ENCODE data around the gene POLA1.

The POLA1 gene

DNA sequence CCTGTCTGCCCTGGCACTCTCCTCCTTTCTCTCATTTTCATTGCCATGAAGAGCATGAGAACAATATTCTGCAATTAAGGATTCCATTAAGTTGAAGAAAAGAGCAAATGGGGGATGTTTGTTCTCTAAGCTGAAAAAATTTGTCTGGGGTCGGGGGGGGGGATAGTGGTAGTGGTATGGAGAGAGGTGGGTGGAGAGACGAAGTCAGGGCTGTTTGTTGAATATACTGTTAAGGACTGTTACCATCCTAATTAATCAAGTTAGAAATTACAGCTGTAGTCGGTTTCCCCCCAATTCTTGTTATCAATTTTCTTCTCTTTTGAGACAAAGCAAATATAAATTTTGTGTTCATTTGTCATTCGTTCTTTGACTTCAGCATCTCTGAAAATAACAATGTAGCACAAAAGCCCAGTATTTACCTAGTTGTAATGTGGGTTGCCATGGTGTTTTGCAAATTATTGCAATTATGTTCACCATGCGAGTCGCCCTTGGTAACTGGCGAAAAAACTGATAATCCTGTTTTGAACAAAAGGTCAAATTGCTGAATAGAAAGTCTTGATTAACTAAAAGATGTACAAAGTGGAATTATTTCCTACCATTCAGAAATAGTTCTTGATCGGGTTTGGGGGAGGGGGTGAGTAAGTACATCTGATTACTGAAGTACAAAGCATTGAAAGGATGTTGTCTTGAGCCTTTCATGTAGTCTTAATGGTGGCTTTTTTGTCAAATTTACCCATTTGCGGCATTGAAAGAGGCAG is 183.0 kb downstream of the POLA1 start:
- no peak for DNase-seq (ENCODE audit: low read depth)

DNA sequence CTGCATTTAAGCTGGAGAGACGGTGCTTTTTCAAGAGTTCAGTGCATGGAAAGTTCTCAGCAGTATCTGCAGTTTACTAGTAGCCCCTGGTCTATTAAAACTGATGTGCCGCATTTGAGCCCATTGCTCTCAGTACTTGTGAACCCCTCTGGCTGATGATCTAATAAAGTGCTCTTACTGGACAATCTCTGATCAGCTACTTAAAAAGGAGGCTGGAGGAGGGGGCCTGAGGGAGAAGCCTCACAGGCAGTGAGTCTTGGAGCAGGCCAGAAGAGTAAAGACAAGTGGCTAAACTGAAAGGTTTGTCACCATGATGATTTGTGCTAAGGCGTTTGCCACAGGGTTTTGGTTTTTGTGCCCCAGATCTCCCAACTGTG is 183.6 kb downstream of the POLA1 start:
- DNase-seq (ENCODE audit: low read depth) = no peak

DNA sequence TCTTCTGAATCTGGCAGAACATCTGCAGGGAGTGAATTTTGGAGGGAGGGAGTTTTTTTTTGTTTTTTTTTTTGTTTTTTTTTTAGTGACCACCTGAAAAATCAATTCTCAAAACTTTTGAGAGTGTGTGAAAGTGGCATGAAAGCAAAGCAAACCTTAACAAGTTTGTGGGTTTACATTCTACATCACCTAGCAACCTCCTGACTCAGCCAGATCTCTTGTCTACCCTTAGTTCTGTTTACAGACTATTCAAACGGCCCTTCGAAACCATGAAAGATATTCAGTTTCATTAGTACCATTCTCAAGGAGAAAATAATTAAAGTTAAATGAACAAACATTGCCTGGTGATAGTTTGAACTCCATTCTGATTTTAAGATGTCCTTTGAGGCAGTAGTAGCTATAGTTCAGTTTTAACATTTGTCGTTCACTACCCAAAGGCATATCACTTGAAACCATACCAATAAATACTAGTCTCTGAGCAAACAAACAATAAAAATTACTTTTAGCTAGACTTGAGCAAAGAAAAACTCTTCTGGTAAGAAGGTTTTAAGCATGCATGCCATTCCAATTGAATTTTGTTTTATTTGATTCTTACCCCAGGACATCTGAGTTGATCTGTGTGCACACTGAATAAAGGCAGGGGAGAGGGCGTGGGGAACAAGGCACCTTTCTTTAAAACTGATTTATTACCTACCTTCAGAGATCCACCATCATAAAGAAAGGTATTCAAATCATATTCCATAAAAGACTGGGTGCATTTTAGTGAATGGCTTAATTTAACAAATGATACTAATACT is 184.3 kb downstream of the POLA1 start:
- no peak for DNase-seq (ENCODE audit: low read depth)

DNA sequence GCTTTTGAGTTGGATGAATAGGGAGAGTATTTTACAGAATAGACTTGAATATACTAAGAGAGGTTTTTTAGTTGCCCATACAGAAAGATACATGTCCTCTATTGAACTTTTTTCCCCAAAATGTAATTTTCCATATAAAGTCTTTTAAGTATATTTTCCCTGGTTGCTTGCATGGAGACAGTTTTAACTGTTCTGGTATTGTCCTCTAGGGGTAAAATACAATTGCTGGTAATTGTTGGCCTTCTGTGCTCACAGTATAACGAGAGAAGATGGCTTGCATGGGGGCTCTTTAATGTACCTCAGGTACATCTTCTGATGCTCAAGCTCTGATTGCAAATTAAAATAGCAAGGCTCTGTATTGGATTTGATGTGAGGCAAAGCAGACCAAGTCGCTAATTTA is 186.0 kb downstream of the POLA1 start:
- DNase-seq (ENCODE audit: low read depth) = no peak

DNA sequence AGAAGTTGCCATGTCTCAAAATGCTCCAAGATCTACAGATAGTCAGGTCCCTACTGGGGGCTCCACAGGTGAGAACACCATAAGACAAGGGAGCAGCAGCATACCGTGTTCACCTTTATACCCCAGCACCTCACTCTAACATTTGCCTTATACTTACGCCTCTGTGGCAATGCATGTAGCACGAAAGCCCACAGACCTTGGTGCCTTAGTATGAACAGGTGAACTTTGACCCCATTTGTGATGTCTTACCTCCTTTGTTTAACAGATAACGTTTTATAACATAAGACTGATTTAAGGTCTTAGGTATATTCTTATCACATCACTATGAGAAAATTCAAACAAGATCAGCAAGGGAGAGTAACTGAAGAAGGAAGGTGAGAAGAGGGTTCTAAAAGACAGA is 193.2 kb downstream of the POLA1 start:
- DNase-seq (ENCODE audit: low read depth) = no peak

DNA sequence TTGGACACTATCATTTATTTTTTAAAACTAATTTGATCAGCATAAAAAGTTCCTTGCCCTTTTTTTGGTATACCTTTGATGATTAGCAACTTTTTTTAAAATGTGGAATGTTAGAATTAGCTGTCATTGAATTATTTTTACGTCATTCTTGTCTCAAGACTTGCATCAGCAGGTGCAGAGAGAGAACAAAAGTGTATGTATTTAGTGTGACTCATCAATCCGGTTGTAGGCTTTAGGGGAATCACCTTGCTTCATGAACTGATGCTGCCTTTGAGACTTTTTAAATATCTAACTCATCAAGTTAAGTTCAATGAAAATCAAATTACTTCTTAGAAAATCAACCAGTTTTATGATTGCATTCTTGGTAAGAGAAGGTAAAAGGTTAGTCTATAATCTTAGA is 197.0 kb downstream of the POLA1 start:
- DNase-seq (ENCODE audit: low read depth) = no peak

DNA sequence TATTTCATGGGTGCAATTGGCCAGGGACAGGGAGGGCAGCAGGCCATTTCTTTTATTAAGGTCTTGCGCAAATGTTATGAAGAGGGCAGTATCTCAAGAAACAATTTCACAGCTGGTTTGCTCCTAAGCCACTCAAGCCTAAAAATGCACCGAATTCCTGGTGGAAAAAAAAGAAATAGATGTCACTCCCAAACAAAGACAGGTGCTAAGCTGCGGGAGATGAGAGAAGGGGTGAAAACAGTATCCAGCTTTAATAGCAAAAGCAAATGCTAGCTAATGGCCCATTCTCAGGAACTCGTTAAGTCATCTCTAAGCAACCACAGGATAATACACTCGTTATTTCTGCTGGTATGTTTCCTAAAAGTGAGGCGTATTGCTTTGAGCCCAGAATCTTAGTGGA is 205.7 kb downstream of the POLA1 start:
- DNase-seq (ENCODE audit: low read depth) = no peak

DNA sequence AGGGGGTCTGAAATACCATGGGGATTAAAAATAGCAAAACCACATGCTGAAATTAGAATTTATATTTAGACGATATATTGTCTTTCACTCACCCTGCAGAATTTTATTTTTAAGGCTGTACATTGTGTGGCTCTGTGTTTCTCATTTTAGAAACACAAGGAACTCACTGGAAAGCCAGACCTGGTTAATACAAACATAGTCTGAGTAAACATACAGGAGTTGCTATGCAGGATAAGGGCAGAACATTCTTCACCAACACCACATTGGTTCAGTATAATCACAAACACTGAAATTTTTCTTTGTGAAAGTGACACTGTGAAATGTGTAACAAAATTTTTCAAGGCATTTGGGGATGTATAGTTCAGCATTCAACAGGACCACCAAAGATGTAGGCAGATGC is 206.5 kb downstream of the POLA1 start:
- DNase-seq (ENCODE audit: low read depth) = no peak

DNA sequence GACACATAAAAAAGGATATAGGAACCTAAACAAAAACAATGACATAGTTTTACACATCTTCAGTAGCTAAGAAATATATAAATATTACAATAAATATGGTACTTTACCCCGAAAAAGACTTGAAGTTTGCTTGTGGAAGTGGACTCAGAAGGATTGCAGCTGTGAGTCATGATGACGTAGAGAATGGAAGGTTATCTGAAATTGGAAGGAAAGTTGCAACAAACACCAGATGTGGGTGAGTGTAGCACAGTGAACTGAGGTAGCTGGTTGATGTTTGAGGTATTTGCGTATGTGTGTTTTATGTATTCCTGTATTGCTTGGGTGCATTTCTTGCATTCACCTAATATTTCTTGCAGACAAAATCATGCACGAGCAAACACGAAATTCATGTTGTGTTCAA is 209.1 kb downstream of the POLA1 start:
- DNase-seq (ENCODE audit: low read depth) = peak; percentile 9

DNA sequence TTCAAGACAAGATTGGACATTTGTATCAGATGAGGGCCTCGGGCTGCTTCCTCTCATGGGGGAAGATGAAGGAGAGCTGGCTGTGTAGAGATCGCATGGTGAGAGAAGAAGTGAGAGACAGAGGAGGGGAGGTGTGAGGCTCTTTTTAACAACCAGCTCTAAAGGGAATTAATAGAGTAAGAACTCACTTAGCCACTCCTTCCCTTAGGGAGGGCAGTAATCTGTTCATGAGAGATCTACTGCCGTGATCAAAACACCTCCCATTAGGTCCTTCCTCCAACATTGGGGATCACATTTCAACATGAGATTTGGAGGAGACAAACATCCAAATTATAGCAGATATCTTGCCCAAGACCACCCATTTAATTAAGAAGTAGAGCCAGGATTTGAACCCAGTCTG is 225.0 kb downstream of the POLA1 start:
- DNase-seq (ENCODE audit: low read depth) = no peak

DNA sequence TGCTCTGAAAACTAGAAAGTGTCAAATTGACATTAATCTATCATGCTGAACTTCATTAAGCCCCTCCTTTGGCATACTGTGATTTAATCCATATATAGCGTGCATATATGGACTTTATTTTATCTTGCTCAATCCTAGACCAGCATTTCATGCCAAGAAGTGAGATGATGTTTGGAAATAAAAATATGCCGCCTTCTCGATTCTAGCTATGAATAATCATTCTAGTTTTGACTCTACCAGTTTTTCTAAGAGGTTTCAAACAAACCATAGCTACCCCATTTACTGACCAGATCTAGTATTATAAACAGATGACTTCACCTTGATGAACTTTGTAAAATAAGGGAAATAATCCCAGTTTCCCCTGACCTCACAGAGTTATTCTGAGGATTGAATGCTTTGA is 227.1 kb downstream of the POLA1 start:
- no peak for DNase-seq (ENCODE audit: low read depth)

DNA sequence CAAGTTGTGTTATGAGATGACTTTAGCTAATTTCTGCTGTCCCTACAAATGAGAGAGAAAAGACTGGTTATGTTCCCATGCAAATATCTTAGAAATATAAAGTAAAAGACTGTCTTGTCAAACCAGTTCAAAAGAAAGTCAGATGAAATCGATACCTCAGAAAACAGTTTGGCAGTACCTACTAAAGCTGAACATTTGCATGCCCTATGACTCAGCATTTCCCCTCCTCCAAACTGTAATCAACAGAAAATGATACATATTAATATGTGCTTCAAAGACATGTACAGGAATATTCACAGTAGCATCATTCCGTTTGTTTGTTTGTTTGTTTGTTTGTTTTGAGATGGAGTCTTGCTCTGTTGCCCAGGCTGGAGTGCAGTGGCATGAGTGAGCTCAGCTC is 231.7 kb downstream of the POLA1 start:
- DNase-seq (ENCODE audit: low read depth) = peak; percentile 1

DNA sequence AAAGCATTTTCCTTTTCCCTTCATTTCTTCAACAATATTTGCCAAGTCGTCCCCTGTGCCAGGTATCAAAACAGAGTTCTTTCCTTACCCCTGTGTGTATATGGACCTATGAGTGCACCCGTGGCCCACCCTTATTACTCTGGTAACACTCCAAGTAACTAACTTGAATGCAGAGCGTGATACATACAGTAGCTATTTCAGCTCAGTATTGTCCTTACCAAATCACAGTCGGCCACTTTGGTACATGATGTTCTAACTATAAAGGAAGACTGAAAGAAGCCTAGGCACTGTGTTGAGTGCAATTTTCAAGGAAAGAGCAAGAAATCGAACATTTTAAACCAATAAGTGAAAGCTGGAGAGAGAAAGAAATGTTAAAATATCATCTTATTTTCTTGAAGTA is 233.7 kb downstream of the POLA1 start:
- no peak for DNase-seq (ENCODE audit: low read depth)

DNA sequence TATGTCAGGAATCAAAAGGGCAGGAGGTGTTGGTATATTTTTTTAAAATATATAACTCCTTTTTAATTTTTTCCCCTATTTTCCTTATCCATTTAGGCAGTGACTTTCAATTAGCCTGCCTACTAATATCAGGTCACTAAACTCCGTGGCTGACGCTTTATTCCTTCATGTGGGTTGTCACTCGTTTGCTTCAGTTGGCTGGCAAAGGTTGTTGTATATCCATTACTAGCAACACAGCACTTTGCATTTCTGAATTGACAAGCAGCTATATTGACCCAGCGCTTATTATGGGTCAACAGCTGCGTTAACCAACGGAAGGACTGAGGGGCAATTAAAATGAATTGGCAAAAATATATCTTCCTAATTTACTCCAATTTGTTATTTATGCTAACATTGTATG is 234.4 kb downstream of the POLA1 start:
- no peak for DNase-seq (ENCODE audit: low read depth)

DNA sequence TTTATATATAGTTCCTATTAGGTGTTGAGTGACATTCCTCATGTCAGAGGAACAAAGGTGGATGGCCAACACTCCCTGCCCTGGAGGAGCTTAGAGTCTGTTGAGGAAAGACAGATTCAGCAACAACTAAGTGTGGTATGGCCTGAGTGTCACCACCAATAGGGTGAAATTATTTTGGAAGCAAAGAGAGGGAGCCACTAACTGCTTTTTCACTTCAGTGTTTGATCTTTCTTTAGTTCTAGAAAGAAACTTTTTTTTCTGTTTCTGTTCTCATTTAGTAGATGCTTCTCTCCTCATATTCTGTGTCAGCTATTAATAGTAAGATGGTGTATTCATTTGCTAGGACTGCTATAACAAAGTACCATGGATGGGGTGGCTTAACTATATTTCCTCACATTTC is 240.6 kb downstream of the POLA1 start:
- no peak for DNase-seq (ENCODE audit: low read depth)

DNA sequence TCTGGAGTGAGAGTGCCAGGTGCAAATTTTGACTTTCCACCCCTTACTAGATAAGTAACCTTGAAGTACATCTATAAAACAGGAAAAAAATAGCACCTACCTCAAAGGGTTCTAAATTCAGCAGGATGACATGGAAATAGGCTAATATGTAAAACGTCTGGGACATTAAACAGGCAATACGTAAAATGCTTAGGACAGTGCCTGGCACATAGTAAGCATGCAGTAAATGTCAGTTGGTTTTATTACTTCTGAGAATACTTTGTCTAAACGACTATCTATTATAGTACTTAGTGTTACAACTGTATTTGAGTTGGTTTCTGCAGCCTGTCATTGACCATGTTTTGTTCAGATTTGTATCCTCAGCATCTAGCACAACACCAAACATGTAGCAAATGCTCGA is 251.3 kb downstream of the POLA1 start:
- DNase-seq (ENCODE audit: low read depth) = no peak

DNA sequence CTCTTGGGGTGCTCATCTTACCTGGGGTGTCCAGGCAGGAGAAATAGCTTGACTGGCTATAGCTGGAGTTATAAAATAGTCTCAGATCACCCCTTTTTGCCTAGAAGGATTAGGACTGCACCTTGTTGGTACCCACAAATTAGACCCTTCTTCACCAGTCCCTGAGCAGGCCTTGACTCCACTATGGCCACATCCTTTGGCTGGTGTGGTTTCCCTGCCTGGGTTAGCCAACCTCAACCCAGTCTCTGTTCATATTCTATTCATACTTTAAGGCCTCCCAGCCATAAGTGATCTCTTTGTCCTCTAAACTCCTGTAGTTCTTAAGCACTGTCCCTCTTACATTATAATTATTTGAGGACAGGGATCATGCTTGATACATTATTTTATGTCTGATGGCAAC is 252.7 kb downstream of the POLA1 start:
- no peak for DNase-seq (ENCODE audit: low read depth)

DNA sequence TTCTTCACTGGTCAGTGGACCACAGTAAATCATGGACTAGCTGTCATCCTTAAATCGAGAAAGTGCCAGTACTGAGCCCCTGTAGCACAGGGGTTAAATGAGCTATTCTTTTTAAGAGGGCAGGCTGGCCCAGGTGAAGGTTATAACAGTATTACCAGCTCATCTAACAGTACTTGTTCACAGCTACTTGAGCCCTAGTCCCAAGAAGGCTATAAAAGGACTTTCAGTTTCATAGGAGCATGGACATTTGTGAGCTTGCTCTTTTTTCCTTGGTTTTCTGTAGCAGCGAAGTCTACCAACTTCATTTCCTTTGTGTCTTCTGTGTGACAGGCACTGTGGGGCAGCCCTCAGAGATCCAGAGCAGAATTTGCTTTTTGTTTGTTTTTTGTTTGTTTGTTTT is 261.0 kb downstream of the POLA1 start:
- DNase-seq (ENCODE audit: low read depth) = no peak

DNA sequence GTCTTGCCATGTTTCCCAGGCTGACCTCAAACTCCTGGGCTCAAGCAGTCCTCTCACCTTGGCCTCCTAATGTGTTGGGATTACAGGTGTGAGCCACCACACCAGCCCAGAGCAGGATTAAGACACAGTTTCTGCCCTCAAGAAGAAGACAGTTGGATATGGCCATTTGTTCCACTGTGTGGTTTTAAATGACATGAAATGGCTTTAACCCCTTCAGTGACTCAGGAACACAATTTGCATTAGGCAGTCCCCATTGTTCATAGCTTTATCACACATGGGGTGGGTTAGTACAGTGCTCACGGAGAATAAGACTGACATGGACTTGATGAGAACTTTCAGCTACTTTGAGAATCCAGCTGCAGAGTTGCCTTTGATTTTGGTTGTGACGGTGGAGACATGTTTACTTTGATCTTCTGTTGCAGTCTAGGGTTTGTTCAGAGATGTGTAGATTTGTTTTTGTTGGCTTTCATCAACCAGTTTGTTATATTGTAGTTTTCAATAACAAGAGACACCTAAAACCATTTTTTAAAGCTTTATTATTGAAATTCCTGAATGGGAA is 261.7 kb downstream of the POLA1 start:
- DNase-seq (ENCODE audit: low read depth) = no peak

DNA sequence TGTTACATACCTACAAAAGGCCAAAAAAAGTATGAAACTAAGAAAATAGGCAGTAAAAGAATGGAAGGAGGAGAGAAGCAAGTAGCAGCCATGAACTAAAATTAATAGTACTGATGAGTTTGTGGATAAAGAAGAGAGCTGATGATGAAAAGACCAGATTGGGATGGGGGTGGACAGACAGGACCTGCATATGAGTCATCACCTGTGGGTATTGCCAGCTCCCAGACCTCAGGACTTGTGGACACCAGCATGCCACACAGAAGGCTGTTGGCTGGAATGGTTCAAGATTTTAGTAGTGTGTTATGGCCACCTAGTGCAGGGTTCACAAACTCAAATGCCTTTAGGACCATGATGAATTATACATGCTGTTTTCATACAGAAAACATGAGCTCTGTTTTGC is 263.1 kb downstream of the POLA1 start:
- no peak for DNase-seq (ENCODE audit: low read depth)

DNA sequence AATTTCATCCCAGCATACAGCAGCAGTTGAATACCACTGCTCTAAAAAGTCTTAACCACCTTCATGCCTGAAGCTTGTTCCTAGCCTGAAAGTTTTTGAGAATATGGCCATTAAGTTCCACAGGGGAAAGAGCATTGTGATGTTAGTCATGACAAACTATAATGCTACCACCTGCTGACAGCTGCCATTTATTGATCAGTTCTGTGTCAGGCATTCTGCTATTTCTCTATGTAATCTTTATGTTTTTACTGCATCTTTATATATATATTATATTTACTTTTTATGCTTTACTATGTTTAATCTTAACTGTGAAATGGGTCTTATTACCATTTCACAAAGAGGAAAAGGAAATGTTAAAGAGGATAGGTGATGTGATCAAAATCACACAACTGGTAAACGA is 268.1 kb downstream of the POLA1 start:
- DNase-seq (ENCODE audit: low read depth) = no peak

DNA sequence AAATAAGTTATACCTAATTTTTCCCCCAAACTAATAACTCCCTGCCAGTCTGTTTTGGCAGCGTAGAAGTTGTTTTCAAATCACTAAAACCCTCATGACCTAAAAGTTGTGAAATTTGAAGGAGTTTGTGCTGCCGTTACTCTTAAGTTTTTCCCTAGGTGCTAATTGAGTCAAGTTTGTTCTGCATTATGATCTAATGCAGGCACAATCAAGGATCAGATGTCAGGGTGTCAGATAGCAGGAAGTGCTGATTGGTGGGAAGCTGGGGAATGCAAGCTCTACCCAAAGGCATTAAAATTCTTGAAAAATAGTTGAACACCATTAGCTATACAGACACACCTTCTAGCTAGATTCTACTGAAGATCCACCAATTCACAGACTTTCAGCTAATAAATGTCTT is 270.1 kb downstream of the POLA1 start:
- DNase-seq (ENCODE audit: low read depth) = no peak

DNA sequence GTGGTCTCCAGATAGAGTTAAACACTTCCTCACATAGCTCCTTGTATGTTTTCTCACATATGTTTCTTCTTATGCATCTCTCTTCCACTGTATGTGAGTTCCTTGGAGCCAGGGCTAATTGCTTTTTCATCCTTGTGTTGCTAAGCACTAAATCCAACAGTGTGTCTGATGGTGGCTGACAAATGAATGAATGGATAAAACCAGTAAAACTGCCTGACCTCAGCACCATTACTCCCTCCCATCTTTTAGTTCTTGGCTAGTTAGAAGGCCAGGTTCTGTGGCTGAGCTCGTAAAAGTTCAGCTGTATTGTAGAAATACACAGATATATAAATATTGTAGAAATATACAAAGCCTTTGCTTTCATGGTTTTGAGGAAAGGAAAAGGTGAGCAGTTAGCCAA is 271.7 kb downstream of the POLA1 start:
- no peak for DNase-seq (ENCODE audit: low read depth)

DNA sequence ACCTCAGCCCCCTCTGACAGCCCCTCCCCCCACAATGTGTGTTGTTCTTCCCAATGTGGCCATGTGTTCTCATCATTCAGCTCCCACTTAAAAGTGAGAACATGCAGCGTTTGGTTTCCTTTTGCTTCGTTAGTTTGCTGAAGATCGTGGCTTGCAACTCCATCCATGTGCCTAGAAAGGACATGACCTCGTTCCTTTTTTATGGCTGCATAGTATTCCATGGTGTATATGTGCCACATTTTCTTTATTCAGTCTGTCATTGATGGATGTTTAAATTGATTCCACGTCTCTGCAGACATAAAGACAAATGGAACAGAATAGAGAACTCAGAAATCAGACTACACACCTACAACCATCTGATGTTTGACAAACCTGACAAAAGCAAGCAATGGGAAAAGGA is 276.1 kb downstream of the POLA1 start:
- no peak for DNase-seq (ENCODE audit: low read depth)
